Fibroblast of pulmonary artery (primary cell): ENCODE data around the gene C10orf53.
"Not testable (repeated sequence)": the region's sequence is repeated elsewhere in the genome, so short reads cannot be mapped to it uniquely, and the experiment has no call there.

Source experiments
- DNase-seq: peaks from one replicate; pipeline ENCODE4 v3.0.0-alpha.2; 2010; ENCODE audit warnings: low read depth
- H3K4me3 ChIP-seq: replicated peaks from 2 replicates; pipeline ENCODE4 v1.5.1; 2011; ENCODE audit warnings: low read depth, mild to moderate bottlenecking, control low read depth, low read length, moderate library complexity
- CTCF ChIP-seq: IDR thresholded peaks from 2 replicates; pipeline ENCODE4 v1.5.1; 2011; ENCODE audit warnings: mild to moderate bottlenecking, control low read depth, low read length, inconsistent platforms; ENCODE audit errors: missing control alignments

Gene C10orf53

GRCh38 chr10:49667991-49668390, 11.5 kb upstream of the C10orf53 start:
- no peak for TF ChIP-seq CTCF
- no peak for DNase-seq
- H3K4me3 ChIP-seq, result no peak overlapping the region

- TF ChIP-seq CTCF, result no peak
- DNase-seq, result no peak
- H3K4me3 ChIP-seq, result no peak overlapping the region
Measured at GRCh38 chr10:49668684-49669083, 10.8 kb upstream of the C10orf53 start.

- no peak for TF ChIP-seq CTCF
- peak overlapping the region; percentile 38 for H3K4me3 ChIP-seq
- DNase-seq, result no peak
Measured at GRCh38 chr10:49678827-49679479, 498 bp upstream of the C10orf53 start.

- DNase-seq, H3K4me3 ChIP-seq: not testable (repeated sequence)
Measured at GRCh38 chr10:49682449-49682848, 3.0 kb downstream of the C10orf53 start.

- no peak overlapping the region for H3K4me3 ChIP-seq
- no peak for DNase-seq
- TF ChIP-seq CTCF, result no peak
Measured at GRCh38 chr10:49682879-49683278, 3.4 kb downstream of the C10orf53 start.

- DNase-seq, result no peak
- TF ChIP-seq CTCF, result no peak
- H3K4me3 ChIP-seq, result no peak overlapping the region
Measured at GRCh38 chr10:49686651-49687050, 7.2 kb downstream of the C10orf53 start.

- no peak for TF ChIP-seq CTCF
- H3K4me3 ChIP-seq, result no peak overlapping the region
- DNase-seq, result no peak
Measured at GRCh38 chr10:49688261-49688846, 8.9 kb downstream of the C10orf53 start.
